HG03520 (cell line): ENCODE data around the gene TXNIP.

ENCODE experiments used
- ATAC-seq: cut with Tn5 transposase; IDR thresholded peaks from one replicate; pipeline ENCODE4 v1.9.1; 2021; ENCODE audit warnings: mild to moderate bottlenecking, moderate library complexity; ENCODE audit not compliant: unreplicated experiment

Gene TXNIP

GRCh38 chr1:145986551-145986950 lies 9.8 kb downstream of the TXNIP start:
- no peak for ATAC-seq

- ATAC-seq = no peak
These were observed 10.6 kb downstream of the TXNIP start for GRCh38 chr1:145985502-145986439.

GRCh38 chr1:145985129-145985501 lies 11.3 kb downstream of the TXNIP start:
- no peak for ATAC-seq

GRCh38 chr1:145983960-145984830 lies 12.2 kb downstream of the TXNIP start:
- no peak for ATAC-seq

GRCh38 chr1:145983206-145983675 lies 13.1 kb downstream of the TXNIP start:
- ATAC-seq = no peak

- ATAC-seq = no peak
These were observed 14.2 kb downstream of the TXNIP start for GRCh38 chr1:145982010-145982723.

- ATAC-seq = no peak
These were observed 15.9 kb downstream of the TXNIP start for GRCh38 chr1:145980457-145980994.

GRCh38 chr1:145979746-145980456 lies 16.5 kb downstream of the TXNIP start:
- peak; percentile 13 for ATAC-seq

GRCh38 chr1:145978854-145979745 lies 17.3 kb downstream of the TXNIP start:
- ATAC-seq = peak; percentile 83

- ATAC-seq = no peak
These were observed 17.9 kb downstream of the TXNIP start for GRCh38 chr1:145978471-145978853.

- ATAC-seq = no peak
These were observed 18.6 kb downstream of the TXNIP start for GRCh38 chr1:145977486-145978470.

- no peak for ATAC-seq
These were observed 19.4 kb downstream of the TXNIP start for GRCh38 chr1:145977016-145977415.

- no peak for ATAC-seq
These were observed 21.2 kb downstream of the TXNIP start for GRCh38 chr1:145975216-145975615.

- ATAC-seq = no peak
These were observed 21.7 kb downstream of the TXNIP start for GRCh38 chr1:145974721-145975120.

- ATAC-seq = no peak
These were observed 23.8 kb downstream of the TXNIP start for GRCh38 chr1:145972580-145972979.

- ATAC-seq = no peak
These were observed 29.1 kb downstream of the TXNIP start for GRCh38 chr1:145967288-145967687.

GRCh38 chr1:145965119-145965744 lies 31.1 kb downstream of the TXNIP start:
- no peak for ATAC-seq
